ENCODE measurements around the gene CSK.
"Not testable (repeated sequence)": the region's sequence is repeated elsewhere in the genome, so short reads cannot be mapped to it uniquely, and the experiment has no call there.

CSK gene

DNA sequence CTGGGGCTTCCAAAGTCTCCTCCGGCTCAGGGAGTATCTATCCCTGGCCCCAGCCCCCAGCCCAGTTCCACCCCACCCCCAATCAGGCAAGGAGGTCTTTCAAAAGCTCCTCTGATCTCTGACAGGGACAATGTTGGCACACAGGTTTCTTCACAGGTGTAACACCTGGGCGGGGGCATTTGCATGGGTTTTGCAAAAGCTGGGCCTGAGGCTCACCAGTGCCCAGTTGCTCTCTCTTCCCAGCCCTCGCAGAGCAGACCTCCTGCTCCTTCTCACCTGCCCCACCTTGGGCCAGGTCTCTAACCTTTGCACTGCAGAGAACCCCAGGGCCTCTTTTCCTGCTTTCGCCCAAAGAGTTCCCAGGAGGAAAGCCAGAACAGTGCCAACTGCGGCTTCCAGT is 8.6 kb upstream of the CSK start:
- no peak for DNase-seq

DNA sequence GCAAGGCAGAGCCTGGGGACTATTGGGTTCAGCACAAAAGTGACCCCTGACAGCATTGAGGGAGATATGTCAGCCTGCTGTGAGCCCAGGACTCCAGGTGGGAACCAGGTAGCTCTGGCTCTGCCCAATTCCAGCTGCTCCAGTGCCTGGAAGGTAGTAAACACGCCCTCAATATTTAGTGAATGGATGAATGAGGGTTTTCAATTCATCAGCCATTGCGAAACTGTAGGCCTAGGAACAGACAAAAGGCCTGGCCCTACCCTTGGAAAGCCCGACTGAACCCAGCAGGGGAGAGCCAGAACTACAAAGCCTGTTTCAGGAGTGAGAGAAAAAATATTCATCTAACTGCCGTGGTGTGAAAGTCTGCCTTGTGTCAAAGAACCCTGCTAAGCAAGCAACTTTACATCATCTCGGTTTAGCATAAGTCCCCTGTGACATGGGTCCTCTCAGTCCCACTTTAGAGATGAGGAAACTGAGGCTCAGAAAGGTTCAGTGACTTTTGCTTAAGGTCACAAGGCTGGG is 8.1 kb upstream of the CSK start:
- no peak for DNase-seq

DNA sequence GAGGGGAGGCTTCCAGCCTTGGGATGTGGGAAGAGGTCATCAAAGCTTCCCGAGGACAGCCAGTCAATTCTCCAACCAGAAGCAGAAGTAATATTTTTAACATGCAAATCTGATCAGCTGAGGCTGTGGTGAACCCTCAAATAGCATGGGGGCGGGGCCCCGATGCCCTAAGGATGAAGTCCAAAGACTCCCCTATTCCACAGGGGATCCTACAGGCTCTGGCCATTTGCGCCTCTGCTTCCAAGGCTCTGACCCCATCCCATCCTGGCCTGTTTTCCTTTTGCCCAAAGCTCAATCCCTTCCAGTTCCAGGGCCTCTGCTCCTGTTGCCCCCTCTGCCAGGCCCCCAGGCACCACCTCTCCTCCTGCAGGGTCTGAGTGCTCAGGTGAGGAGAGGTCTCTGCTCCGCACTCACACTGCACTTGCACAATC is 6.7 kb upstream of the CSK start:
- no peak for DNase-seq

DNA sequence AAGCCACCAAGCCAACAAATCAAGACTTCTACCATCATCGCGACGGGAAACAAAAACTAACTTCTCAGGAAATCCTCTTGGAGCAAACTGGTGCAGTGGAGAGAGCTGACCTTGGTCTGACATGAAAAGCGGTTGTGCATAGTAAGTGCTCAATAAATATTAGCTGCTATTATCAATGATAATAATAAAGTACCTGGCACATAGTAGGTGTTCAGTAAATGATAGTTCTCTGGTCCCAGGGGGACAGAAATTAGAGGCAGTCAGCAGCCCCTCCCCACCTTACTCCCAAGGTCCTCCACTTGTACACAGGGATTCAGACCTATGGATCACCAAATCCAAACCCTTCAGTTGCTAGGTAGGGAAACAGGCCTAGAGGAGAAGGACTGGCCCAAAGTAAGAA is 6.0 kb upstream of the CSK start:
- no peak for DNase-seq

DNA sequence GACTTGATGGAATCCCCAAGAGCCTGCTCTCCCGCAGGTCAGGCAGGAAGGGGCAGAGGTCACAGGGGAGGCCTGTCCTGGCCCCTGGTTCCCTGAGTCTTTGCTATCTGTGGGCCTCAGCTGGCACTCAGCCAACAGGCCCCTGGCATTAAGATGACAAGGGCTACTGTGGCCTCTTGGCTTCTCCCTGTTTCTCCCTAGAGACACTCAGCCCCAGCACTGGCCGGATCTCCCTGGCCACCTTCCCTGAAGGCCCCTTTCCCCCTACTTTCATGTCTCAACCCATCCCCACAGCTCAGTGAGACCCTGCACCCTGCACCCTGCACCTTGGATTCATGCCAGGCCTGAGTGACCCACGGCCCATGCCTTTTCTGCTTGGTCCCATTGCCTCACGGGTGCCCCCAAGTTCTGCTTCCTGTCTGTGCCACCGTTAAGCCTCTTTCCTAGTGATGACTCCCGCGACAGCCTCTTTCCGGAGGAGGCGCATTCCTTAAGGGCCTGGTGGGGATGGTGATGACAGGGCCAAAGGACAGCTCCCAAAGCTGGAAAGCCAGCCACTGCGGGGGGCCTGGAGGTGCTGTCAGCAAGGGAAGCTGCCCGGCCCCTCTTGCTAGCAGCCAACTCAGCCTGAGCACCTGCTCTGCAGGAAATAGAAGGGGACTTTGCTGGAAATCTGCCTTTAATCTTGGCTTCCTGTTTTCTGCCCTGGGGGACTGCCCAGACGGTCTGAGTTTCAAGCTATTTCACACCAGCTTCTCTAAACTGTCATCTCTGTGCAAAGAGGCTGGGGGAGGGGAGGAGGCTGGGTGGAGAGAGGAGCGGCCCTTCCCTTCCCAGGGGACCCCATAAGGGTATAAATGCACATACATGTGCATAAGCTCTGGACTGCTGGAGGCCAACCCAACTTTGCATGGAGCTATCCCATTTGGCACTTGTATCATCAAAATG is 4.8 kb upstream of the CSK start:
- DNase-seq, result no peak

DNA sequence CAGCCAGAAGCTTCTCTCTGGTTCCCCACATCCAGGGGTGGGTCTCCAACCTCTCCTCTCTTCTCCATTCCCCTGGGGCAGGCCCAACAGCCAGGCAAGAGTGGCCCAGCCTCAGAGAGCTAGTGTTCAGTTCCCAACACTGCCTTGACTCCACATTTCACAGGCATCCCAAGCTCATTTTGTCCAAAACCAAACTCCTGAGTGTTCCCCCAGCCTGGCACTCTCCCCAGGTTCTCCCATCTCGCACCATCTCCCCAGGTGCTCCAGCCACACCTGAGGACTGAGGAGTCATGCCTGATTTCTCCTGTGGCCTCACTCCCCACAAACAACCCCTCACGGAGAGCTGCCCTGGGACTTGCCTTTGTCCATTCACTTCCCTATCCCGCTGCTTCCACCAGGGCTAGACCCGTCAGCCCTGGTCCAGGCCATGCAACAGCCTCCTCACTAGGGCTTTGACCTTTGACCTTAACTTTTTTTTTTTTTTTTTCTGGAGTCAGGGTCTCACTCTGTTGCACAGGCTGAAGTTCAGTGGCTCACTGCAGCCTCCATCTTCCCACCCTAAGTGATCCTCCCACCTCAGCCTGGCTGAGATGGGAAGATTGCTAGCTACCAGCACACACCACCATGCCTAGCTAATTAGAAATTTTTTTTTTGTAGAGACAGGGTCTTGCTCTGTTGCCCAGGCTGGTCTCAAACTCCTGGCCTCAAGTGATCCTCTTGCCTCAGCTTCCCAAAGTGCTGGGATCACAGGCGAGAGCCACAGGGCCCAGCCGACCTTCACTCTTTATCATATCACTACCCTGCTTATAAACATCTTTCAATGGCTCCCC is 3.9 kb upstream of the CSK start:
- DNase-seq, result no peak

DNA sequence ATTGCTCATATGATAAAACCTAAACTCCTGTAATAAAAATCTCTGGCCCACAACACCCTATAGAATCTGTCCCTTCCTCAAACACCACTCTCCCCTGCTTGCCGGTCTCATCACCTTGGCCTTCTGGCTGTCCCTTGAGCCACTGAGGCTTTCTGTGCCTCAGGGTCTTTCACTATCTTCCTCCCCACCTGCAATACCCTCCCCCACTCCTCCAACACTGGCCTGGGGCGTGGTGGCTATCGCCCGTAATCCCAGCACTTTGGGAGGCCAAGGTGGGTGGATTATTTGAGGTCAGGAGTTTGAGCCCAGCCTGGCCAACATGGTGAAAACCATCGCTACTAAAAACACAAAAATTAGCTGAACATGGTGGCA is 3.3 kb upstream of the CSK start:
- DNase-seq, result no peak

DNA sequence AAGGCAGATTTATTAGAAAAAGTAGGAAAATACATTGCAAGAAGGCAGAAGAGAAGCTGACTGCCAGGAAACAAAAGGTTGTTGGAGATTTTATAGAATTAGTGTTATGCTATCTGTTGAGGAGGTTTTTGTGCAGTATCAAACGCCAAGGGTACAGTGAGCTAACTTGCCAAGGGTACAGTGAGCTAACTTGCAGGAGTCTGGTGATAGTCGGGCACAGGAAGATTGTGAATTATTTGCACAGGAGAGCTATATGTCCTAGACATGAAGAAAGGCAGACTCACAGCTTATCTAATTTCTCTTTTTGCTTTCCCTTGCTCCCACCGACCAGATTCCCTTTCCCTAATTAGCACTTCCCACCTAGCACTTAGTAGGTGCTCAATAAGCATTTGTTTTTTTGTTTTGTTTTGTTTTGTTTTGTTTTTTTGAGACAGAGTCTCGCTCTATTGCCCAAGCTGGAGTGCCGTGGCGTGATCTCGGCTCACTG is 2.7 kb upstream of the CSK start:
- no peak for DNase-seq

DNA sequence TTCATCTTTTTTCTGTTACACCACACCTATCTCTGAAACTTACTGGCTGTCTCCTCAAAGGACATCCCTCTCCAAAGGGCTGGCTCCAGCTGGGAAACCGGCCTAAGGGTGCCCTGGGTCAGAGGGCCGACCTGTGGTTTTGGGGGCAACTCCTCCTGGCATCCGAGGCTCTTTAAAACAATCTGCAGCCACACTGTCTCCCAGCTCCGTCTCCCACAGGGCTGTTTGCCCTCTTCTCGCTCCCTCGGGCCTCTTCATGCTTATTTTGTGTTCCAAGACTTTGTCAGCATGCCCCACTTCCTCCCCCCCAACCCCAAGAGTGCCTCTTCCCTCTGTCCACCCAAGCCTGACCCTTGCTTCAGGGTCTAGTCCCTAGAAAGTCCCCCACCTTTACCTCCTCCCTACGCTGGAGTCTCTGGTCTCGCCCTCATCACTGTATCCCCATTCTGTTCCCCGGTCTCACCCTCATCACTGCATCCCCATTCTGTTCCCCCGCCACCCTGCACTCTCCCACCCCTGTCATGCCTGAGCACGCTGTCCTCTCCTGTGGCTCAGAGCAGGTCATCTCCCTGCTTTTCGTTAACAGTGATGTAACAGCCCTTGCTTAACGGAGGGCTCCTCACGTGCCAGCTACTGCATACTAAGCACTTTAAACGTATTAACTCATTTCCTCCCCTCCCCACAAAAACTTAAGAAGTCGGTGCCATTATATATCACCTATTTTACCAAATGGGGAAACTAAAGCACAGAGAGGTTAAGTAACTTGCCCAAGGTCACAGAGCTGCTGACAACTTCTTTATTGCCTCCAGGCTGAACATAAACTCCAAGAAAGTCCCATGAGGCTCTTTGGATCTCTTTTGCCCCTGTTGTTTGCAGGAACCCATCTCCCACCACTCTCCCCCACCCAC is 1.1 kb upstream of the CSK start:
- no peak for DNase-seq

DNA sequence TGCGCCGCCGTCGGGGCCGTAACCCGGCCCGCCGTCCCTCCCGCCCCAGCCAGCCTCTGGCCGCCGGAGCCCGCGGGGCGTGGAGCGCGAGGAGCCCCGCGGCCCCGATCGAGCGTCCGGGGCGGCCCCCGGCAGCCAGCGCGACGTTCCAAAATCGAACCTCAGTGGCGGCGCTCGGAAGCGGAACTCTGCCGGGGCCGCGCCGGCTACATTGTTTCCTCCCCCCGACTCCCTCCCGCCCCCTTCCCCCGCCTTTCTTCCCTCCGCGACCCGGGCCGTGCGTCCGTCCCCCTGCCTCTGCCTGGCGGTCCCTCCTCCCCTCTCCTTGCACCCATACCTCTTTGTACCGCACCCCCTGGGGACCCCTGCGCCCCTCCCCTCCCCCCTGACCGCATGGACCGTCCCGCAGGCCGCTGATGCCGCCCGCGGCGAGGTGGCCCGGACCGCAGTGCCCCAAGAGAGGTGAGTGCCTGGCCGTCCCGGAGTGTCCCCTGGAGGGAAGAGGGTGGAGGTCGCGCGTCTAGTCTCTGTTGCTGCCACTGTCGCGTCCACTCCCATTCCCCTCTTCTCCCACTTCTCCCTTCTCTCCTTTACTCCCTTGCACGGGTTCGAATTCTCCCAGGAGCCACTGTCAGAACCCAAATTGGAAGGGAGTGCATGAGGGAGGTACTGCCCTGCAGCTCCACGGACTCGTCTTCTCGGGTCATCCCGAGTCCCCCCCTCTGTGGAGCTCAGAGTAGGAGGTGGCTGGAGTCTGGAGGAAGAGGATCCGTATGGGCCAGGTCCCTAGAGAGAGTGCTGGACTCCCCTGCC is 585 bp downstream of the CSK start:
- DNase-seq, result no peak

DNA sequence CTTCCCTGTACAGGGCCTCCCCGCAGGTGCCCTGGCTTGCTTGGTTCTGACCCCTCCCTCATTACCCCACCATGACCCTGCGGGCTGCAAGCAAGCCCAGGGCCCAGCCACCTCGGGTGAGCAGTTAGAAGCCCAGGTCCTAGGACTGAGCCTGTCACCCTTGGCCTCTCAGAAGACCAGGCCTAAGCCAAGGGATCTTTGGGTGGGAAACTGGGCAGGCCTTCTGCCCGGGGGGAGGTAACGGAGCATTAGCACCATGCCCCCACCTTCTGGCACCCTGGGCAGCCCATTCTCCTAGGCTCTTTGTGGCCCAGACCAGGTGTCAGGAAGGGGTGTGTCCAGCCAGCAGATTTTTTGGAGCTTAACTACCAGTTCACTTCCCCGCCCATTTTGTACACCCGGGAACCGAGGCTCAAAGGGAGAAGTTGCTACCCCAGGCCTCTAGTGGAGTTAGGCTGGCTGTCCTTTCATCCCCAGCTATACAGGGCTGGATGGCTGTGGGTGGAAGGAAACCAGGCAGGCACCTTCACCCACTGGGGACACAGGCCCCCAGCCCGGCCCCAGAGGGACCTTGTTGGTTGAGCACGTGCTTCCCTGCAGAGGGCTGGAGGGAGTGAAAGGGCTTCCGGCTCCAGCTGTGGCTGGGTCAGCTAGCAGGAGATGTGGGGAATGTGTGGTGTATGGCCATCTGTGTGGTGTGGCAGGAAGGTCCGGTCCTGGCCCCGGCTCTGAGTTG is 1.4 kb downstream of the CSK start:
- DNase-seq, result no peak

DNA sequence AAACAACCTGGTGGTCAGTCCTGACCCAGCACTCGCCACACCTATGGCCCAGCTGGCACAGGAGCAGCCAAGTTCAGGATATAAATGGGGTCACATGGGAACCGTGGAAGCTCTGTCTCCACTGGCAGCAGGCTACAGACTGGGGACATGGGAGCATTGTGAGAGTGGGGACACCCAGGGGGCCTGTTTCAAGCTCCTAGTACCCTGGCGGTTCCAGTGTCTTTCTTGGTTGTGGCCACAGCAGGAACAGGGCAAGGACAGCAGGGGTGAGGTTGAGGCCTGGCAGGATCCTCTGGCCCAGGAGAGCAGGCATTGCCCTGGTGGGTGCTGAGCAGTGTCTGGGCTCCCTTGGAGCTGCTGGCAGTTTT is 1.9 kb downstream of the CSK start:
- no peak for DNase-seq

DNA sequence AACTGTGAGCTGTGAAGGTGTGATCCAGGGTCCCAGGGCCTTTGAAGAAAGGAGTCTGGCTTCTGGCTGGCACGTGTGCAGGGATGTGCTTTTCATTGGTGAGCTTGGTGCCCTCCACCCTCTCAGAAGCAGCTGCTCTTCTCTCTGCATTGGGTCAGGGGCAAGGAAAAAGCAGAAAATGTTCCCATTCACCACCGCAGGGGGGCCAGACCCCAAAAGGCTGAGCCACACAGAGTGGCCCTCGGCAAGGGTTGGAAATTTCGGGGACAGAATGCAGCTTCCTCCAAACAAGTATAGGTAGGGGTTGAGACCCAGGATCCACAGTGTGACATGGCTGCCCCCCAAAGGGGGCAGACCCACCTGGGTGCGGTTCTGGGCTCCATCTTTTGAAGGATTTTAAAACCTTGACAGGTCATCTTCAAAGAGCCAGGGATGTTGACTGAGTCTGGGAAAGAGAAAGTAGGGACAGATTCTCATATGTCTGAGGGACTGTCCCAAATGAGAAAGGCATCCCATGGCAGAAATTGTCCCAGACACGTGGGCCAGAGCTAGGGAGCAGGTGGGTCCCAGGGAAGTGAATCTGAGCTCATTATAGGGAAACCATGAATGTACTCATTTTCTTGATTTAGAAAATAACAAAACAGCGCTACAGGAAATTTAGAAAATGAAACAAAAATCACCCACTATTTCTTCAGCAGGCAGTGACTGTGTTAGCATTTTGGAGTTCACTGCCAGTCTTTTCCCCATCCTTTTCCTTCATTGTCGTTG is 2.7 kb downstream of the CSK start:
- no peak for DNase-seq

DNA sequence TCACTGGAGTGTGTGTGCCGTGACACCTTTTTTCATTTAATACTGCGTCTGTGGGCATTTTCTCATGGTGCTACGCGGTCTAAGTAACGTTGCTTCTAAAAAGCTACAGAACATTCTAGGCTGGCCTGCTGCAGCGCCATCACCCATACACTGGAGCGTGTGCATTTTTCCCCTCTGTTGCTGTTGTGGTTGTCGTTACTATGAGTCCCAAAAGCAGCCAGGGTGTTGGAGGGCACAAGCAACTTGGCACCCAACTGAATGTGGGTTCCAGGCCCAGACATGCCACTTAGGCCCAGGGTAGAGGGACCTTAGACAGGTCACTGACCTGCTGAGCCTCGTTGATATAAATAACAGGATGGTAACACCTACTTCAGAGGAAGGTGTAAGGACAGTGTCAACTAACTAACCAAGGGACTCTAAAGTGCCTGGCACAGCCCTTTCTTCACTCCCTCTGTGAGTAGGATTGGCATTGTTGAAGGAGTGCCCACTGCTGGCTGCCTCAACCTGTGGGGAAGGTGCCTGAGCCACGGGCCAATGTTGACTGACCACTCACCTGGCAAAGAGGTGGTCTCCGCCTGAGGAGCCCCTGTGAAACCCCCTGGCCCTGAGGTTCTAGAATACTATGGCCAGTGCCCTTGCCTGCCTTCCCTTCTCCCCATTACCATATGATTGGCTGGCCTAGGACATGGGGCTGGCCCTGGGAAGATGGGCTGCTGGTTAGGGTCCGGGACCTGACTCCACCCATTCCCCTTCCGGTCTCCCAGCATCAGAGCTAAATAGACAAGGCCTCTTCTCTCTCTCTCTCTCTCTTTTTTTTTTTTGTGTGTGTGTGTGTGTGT is 3.5 kb downstream of the CSK start:
- DNase-seq, result no peak

DNA sequence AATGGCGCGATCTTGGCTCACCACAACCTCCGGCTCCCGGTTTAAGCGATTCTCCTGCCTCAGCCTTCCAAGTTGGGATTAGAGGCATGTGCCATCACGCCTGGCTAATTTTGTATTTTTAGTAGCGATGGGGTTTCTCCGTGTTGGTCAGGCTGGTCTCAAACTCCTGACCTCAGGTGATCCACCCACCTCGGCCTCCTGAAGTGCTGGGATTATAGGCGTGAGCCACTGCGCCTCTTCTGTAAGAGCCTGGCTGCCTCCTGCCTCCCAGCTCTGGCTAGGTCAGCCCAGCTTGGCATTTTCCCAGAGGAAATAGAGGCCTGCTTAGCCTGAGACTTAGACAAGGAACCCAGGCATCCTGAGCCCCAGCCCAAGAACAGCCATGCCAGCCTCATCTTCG is 4.2 kb downstream of the CSK start:
- not testable (repeated sequence) for DNase-seq

DNA sequence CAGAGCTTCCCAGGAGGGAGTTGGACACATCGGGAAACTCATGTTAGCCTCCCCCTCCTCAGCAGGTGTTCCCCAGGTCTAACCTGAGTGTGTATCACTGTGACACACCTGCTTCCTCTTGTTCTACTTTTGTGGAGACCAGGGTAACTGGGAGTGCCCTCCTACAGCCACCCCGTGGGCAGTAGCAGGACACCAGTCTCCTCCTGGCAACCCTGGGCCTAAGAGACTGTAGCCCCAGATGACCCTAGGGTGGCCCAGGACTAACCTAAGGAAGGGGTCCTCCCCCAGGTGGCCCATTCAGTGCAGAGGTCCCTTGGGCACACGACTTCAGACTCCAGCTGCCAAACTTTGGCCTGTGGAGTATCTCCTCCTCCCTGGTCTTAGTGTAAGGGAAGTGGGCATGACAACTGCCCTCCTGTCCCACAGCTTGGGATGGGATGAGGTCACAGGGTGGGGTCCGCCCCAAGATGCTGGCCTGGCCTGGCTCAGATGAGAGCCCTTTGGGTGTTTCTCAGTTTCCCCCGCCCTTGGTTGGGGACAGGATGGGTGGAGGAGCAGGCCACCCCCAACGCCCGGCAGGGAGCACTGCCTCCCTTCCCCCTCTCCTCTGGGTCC is 4.8 kb downstream of the CSK start:
- DNase-seq, result no peak

DNA sequence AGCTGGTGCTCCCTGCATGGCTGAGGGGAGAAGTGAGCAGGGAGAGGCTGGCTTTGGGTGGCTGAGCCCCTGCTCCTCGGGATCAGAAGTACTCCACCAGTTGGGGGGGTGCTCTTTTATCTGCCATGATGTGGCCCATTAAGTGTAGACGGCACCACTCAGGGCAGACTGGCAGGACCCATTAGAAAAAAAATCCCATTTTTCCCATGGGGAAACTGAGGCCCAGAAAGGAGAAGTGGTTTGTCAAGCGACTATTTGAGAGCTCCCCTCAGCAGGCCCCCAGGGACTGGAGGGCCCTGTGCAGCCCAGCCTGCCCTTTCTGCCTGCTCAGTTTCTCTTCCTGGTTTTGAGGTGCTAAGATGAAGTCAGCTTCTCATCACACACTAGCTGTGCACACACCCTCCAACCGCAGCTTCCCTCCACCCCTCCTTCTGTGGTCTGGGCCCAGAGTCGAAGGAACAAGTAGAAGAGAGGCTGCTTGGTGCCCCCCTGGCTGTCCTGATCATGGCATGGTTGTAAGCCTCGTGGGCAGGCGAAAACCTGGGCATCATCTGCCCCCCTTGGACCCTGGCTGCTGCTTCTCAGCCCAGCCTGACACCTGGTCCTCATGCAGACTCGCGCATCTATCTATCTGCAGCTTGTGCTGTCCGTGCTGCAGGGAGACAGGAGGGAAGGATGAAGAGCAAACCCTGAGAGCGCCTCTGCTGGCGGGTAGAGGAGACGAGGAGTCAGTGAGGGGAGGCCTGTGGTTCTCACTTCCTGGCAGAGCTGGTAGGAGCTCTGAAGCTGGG is 5.6 kb downstream of the CSK start:
- no peak for DNase-seq
